GM12891 (cell line): ENCODE measurements around the gene DUSP15.
"Not testable (repeated sequence)": the region's sequence is repeated elsewhere in the genome, so short reads cannot be mapped to it uniquely, and the experiment has no call there.

Source experiments
- DNase-seq: peaks from one replicate; pipeline ENCODE4 v3.0.0; 2011; ENCODE audit warnings: low spot score; ENCODE audit not compliant: insufficient read length
- FAIRE-seq: peaks from 2 replicates; lab custom pipeline; 2011; peaks lifted over from hg19 to GRCh38; lab: Jason Lieb, UNC
- PAX5 ChIP-seq: IDR thresholded peaks from 2 replicates; pipeline ENCODE4 v1.6.1; 2011; ENCODE audit warnings: low read length, moderate library complexity, mild to moderate bottlenecking; ENCODE audit not compliant: insufficient read depth, severe bottlenecking
- POLR2A ChIP-seq: IDR thresholded peaks from 2 replicates; pipeline ENCODE4 v1.6.1; 2011; ENCODE audit warnings: low read depth, low read length, control low read depth
- POLR2AphosphoS5 ChIP-seq: IDR thresholded peaks from 2 replicates; pipeline ENCODE4 v1.6.1; 2011; ENCODE audit warnings: low read depth, low read length, control low read depth
- POU2F2 ChIP-seq: IDR thresholded peaks from 2 replicates; pipeline ENCODE4 v1.6.1; 2011; ENCODE audit warnings: low read depth, mild to moderate bottlenecking, control low read depth, low read length, moderate library complexity
- SPI1 ChIP-seq: IDR thresholded peaks from 2 replicates; pipeline ENCODE4 v1.6.1; 2011; ENCODE audit warnings: low read depth, low read length, control low read depth
- TAF1 ChIP-seq: IDR thresholded peaks from 2 replicates; pipeline ENCODE4 v1.6.1; 2011; ENCODE audit warnings: low read depth, low read length, control low read depth

DUSP15 gene

GRCh38 chr20:31817461-31817860 lies 52.9 kb downstream of the DUSP15 start:
- FAIRE-seq (no peak), DNase-seq (no peak)
- TF ChIP-seq PAX5: no peak

DNA sequence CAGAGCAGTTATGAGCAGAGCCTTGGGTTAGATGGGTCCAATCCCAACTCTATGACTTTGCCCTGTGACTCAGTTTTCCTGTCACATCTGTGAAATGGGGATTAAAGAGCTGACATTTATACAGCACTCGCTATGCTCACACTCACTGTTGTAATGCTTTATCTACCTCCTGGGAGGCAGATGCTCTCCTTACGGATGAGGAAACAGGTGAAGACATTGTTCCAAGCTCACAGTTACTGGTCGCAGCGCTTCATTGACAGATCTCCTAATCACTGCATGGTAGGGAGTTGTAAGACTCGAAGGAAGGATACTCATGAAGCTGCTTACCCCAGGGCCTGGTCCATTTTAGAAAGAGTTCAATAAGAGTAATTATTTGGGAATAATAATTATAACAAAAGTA lies 54.1 kb downstream of the DUSP15 start:
- no peak for FAIRE-seq

DNA sequence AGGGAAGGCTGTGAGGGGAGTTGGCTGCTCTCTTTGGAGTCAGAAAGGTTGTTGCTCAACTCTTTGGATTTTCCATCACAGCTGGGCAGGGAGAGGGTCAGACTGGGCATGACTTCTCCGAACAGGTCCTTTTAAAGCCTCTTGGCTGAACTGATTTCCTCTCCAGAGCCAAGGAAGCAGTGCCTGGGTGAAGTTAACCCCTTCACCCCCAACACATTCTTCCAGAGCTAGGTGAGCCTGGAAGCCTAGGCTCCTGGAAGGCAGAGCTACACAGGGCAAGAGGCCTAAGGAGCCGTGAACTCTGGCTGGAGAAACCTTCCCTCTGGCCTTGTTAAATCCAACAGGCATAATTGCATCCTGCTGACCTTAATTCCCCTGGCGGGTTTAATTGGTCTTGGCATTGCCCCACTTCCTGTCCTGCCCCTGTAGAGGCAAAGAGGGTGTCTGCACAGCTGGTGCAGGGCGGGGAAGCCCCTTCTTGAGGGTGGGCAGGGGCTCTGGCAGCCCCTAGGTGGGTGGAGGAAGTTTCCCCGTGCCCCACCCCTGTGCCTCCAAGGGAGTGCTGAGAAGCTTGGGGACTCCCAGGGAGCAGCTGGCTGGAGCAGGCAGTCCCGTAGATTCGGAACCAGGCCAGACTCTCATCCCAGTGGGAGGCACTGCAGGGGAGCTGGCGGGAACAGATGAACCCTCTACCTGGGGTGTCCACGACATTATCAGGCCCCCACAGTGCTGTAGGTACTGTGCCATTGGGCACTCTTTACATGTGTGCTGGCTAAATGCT lies 54.7 kb downstream of the DUSP15 start:
- no peak for DNase-seq
- FAIRE-seq: no peak
- TF ChIP-seq POLR2AphosphoS5: no peak
- TF ChIP-seq POLR2A: no peak
- TF ChIP-seq SPI1: no peak
- TF ChIP-seq TAF1: no peak
- TF ChIP-seq PAX5: no peak
- no peak for TF ChIP-seq POU2F2

More for the DNA sequence above, 54.1 kb downstream of the DUSP15 start:
- no peak for DNase-seq
- TF ChIP-seq SPI1 (no peak), TAF1 (no peak), POU2F2 (no peak), PAX5 (no peak), POLR2A (no peak), POLR2AphosphoS5 (no peak)

DNA sequence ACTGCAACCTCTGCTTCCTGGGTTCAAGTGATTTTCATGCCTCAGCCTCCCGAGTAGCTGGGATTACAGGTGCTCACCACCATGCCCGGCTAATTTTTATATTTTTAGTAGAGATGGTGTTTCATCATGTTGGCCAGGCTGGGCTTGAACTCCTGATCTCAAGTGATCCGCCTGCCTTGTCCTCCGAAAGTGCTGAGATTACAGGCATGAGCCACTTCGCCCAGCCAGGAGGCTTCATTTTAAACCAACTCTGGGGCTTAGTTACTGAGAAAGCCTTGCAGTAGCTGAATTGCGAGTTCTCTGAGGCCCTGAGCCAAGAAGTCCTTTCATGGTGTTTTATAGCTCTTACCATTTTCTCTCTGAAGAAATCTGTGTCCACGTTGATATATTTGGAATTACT lies 56.2 kb downstream of the DUSP15 start:
- DNase-seq, FAIRE-seq: not testable (repeated sequence)

DNA sequence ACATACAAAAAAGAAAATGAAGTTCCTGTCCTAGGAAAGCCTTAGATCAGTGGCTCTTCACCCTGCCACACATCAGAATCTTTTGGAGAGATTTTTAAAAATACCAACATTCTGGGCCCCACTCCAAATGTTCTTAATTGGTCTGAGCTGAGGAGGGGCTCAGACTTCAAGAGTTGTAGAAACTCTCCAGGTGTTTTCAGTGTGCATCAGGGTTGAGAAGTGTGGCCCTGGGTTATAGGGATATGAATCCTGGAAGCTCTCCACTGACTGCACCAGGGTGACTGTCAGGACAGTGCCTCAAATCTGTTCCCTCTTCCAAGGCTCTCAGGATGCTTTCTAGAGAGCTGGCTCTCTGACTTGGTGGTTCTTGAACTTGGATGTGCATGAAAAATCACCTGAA lies 56.7 kb downstream of the DUSP15 start:
- TF ChIP-seq POU2F2 (no peak), PAX5 (no peak), POLR2A (no peak), POLR2AphosphoS5 (no peak), TAF1 (no peak), SPI1 (no peak)
- no peak for FAIRE-seq
- DNase-seq: no peak

DNA sequence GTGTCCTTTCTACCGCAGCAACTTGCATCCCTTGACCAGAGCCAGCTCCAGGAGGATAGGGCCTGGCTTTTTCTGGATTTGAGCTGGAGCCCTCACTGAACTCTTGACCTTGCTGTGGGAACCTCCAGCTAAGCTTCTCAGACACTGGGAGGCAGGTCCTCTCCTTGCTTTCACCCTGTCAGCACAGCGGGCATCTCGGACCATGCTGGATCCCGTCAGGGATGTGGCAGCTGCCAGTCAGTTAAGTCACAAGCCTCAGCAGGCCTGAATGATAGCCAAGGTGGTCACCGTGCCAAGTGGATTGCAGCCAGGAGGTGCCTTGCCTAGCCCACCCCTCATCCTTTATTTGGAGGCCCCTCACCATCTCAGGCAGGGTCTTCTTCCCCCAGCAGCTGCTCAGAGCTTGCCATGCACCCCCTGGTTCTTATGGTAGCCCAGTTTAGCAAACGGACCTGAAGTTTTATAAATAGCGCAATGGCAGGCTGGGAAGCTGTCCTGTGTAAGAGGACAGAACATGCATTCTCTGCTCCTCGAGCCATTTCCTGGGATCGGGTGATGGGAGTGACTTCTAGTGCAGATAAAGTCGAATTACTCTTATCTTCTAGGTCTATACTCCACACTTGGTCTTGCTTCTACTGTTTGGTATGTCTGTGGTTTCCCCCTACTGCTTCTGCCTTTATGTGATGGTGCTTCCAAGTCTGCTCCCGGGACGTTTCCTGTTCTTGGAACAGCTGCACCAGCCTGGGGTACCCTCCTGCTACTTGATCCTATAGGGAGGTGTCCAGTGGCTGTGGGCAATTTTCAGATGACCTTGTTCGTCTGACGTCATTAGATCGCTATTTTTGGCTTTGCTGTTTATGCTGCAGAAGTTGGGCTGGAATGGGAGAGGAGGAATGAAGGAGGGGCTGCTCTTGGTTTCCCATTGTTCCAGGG lies 58.3 kb downstream of the DUSP15 start:
- DNase-seq (no peak), FAIRE-seq (no peak)

DNA sequence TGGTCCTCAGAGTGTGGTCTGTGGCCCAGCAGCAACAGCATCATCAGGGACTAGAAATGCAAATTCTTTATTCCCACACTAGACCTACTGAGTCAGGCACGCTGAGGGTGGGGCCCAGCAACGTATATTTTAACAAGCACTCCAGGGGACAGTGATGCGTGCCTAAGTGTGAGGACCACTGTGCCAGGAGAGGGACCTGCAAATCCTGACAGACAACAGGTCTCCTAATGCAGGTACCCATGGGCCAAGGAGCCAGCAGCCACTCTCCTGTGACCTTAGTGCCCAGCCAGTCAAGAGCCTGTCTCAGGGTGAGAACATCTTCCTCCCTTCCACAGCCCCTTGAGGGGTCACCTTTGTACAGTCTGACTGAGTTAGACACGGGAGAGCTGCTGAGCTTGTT lies 59.1 kb downstream of the DUSP15 start:
- FAIRE-seq: no peak
- TF ChIP-seq POU2F2 (no peak), SPI1 (no peak), POLR2AphosphoS5 (no peak), TAF1 (no peak), PAX5 (no peak), POLR2A (no peak)

More for the DNA sequence above, 58.3 kb downstream of the DUSP15 start:
- TF ChIP-seq TAF1: no peak
- no peak for TF ChIP-seq POLR2AphosphoS5
- TF ChIP-seq POU2F2: no peak
- TF ChIP-seq SPI1: no peak
- no peak for TF ChIP-seq PAX5
- no peak for TF ChIP-seq POLR2A

More for the DNA sequence above, 59.1 kb downstream of the DUSP15 start:
- no peak for DNase-seq
